Heart right ventricle (tissue), 16 donors: Measurements from ENCODE around the gene EI24. TPM values are rescaled to one million over a fixed set of nuclear protein-coding genes. Genes with fewer than 3 reads are reported as not detected.
A peak's percentile ranks its signal among the peaks of the same experiment; 100 is the strongest.

Experiments used
- ATAC-seq, 8 donors: fragments of 200-7000 bp; cut with Tn5 transposase; one replicate each; pipeline ENCODE4 v1.9.1; 2020; ENCODE audit warnings: mild to moderate bottlenecking in 8 of 8, moderate library complexity in 8 of 8, moderate number of reproducible peaks in 1 of 8
- DNase-seq, 2 donors: peaks; one replicate each; pipeline ENCODE4 v3.0.0-alpha.2; 2020
- H3K27ac ChIP-seq, 10 donors: fragments of 200-600 bp; sonication (generic) in 2 of 10; one replicate each; pipeline versions ENCODE4 v1.5.0 to v1.8.0; 2020 to 2022; ENCODE audit warnings: mild to moderate bottlenecking in 3 of 10
- H3K27me3 ChIP-seq, 7 donors: fragments of 200-600 bp; one replicate each; pipeline ENCODE4 v1.8.0; 2021 to 2022; ENCODE audit warnings: mild to moderate bottlenecking in 2 of 7
- H3K36me3 ChIP-seq, 9 donors: fragments of 200-600 bp; sonication (generic) in 1 of 9; one replicate each; pipeline versions ENCODE4 v1.5.0 to v1.8.0; 2020 to 2022; ENCODE audit warnings: mild to moderate bottlenecking in 2 of 9
- H3K4me1 ChIP-seq, 9 donors: fragments of 200-600 bp; sonication (generic) in 1 of 9; one replicate each; pipeline versions ENCODE4 v1.5.0 to v1.8.0; 2020 to 2022; ENCODE audit warnings: mild to moderate bottlenecking in 4 of 9
- H3K4me3 ChIP-seq, 10 donors: fragments of 200-600 bp; sonication (generic) in 2 of 10; one replicate each; pipeline versions ENCODE4 v1.5.0 to v1.8.0; 2020 to 2022; ENCODE audit warnings: mild to moderate bottlenecking in 7 of 10, moderate library complexity in 2 of 10
- H3K9me3 ChIP-seq, 11 donors: fragments of 200-600 bp in 10 of 11; sonication (generic) in 2 of 11; one replicate each; pipeline versions ENCODE4 v1.5.0 to v1.8.0; 2013 to 2022; ENCODE audit warnings: mild to moderate bottlenecking in 2 of 11, control low read depth in 1 of 11, moderate library complexity in 1 of 11
- CTCF ChIP-seq, 9 donors: fragments of 200-600 bp; sonication (generic) in 2 of 9; IDR thresholded peaks; one replicate each; pipeline versions ENCODE4 v1.5.0 to v1.8.0; 2021 to 2022; ENCODE audit warnings: antibody characterized with exemption in 9 of 9, mild to moderate bottlenecking in 5 of 9, moderate library complexity in 1 of 9
- whole genome bisulfite sequencing, 2 donors: extraction: QIAGEN DNeasy Blood & Tissue Kit; methylation state at CpG; one replicate each; pipeline ENCODE4 v1.1.7; 2013; ENCODE audit warnings: inconsistent platforms in 1 of 2; 5-methylcytosine and 5-hydroxymethylcytosine counted together
- intact Hi-C, 10 donors: fragments of 100-400 bp; cut with DNase I; formaldehyde crosslinking; loops; one replicate each; pipeline versions ENCODE4 v1.11.1 to v1.14.2; 2022
- polyA plus RNA-seq, 2 donors: library from polyadenylated mRNA; stranded (reverse); fragments of 200-250 nt; gene quantifications; one replicate each; pipeline ENCODE4 v1.2.3, GENCODE V29; 2013
- total RNA-seq, 10 donors: library from RNA; stranded (reverse); fragmentation: NEBNext Ultra II Directional in 3 of 10; extraction: Animal tissue kit (Norgen Biotek cat#: 25700) in 3 of 10; gene quantifications; one replicate each; pipeline versions ENCODE4 v1.2.1 to v1.2.4, GENCODE V29; 2021 to 2023
- donor health status: Arrhythmogenic right ventricular cardiomyopathy.
- donor health status: ischemic (EF 13 %, LVEDD 7.1; RV severe dilation, severe dysfunction).
- donor health status: healthy with polysubstance abuse.
- donor health status: DM: no; HTN: yes; CAD: no.
- donor health status: DM: no; HTN: no; CAD: no.
- donor health status: ischemic (EF 25% LVEDD 6.9; RV normal size, moderate dysfunction).
- donor health status: ischemic (EF 25% LVEDD 5.7; RV mildly dilated, moderate dysfunction).
- donor health status: healthy.
- donor health status: DM: yes; HTN: yes; CAD: no.
- donor health status: Ischemic cardiomyopathy.
- donor health status: ischemic (EF 35%, LVEDD 5.7; RV mildly dilated, moderate dysfunction).
- donor health status: nonischemic (EF 11% LVEDD 7.7; RV severe dilation, severe dysfunction).
- donor health status: DM: yes; HTN: yes; CAD: no.
- donor health status: PGD.
- donor health status: ischemic (EF 29% LVEDD 5.4; RV normal size, mild dysfunction).
- donor health status: nonischemic (EF 23%, LVEDD 6.1; RV moderate dilation, normal function).

Gene EI24
- total and polyA plus RNA-seq, 12 donors: 16.5 to 73.7 (median 51.5) TPM

GRCh38 chr11:125592305-125593113 is 23.2 kb downstream of the EI24 start, which contains the start of gene STT3A:
Gene STT3A (plus strand): TSS chr11:125592852. CDS start chr11:125595916, 3,064 bp downstream.
- no peak for TF ChIP-seq CTCF (IDR thresholded peaks at IDR 0.05)
- H3K27me3 ChIP-seq: no peaks in the 10 kb centered on the region
- peak; percentile 99 to 100 for DNase-seq
- H3K27ac ChIP-seq: peak within 1 kb of the TSS; percentile 83 to 97 (median 94)
- no peaks in the 10 kb centered on the region for H3K9me3 ChIP-seq
- peak within 1 kb of the TSS; percentile 65 to 82 (median 72) for H3K4me3 ChIP-seq
- 0 to 1% methylated on average over 55 of the region's 55 CpGs for WGBS, 2 donors
- peak; percentile 98 to 100 (median 99) for ATAC-seq
- intact Hi-C loops: loop anchor here in 2 of 10 donors (1.0 to 10.0 kb wide), 4 partner anchors 22 to 638 kb away; partner anchors contain the start of genes CCDC15 (in 1 of the 2), CHEK1 (in 1 of the 2) and EI24 (in 1 of the 2)
- H3K4me1 ChIP-seq: peaks cover 4 to 38% (median 31%) of the 10 kb centered on the region in 9 donors
- peaks cover 0 to 19% (median 9%) of the 10 kb centered on the region in 9 donors for H3K36me3 ChIP-seq

DNA sequence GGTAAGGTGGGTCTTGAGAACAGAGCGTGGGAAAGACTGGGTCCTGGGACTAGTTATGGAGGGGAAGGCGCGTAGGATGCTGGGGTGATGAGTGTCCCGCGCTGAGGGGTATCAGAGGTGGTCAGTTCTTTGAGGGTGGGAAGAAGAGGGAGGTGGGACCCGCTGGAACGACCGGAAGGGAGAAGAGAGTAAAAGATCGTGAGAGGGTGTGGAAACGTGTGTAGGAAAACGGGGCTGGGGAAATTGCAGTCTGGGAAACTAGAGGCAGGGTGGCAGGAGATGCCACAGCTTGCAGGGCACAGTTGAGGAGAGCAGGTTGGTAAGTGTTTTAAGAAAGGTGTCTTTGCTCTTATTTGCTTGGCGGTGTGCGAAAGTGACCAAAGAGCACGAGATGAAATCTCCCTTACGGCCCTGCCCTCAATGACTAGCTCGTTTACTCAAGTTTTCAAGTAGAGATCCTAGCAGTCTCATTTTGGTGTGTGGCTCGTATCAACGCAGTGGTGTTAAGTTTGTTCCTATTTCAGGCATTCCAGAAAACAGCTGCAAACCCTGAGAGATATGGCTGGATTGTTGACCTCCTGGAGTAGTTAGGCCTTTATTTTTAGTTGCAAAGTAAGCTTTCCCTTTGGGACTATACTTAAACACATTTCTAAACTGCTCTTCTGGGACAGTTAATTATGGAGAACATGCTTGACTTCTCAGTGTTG is 24.0 kb downstream of the EI24 start:
- peaks cover 0 to 27% (median 14%) of the 10 kb centered on the region in 9 donors for H3K36me3 ChIP-seq
- ATAC-seq: peak in 3 of 8 donors; percentile 1 to 14 (median 11)
- H3K9me3 ChIP-seq: no peaks in the 10 kb centered on the region
- intact Hi-C loops: loop anchor here in 2 of 10 donors (2.0 to 10.0 kb wide), 3 partner anchors 22 to 638 kb away; partner anchors contain the start of genes CCDC15 (in 1 of the 2) and CHEK1 (in 1 of the 2)
- WGBS, 2 donors: 0 to 2% methylated on average over 18 of the region's 18 CpGs
- peak overlapping the region; percentile 56 to 82 (median 72) for H3K4me3 ChIP-seq
- peaks cover 4 to 38% (median 31%) of the 10 kb centered on the region in 9 donors for H3K4me1 ChIP-seq
- DNase-seq: no peak
- no peak for TF ChIP-seq CTCF (IDR thresholded peaks at IDR 0.05)
- no peaks in the 10 kb centered on the region for H3K27me3 ChIP-seq
- peak overlapping the region in 9 of 10 donors; percentile 47 to 97 (median 84) for H3K27ac ChIP-seq

DNA sequence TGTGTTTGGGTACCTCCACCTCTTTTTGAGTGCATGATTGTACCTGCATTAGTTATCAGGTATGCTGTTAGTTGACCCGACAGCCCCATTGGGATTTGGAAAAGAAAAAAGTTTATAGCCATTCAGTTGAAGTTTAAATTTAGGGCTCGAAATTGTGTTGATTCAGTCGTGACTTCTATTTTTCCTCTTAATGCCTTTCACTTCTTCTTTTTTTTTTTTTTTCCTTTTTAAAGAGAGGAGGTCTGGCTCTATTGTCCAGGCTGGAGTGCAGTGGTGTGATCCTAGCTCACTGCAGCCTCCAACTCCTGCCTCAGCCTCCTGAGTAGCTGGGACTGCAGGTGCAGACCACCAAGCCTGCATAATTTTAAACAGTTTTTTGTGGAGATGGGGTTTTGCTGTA is 25.7 kb downstream of the EI24 start:
- DNase-seq (no peak), ATAC-seq (no peak)
- H3K9me3 ChIP-seq: no peaks in the 10 kb centered on the region
- H3K27me3 ChIP-seq: no peaks in the 10 kb centered on the region
- intact Hi-C loops: loop anchor here in 1 of 10 donors (5.0 to 10.0 kb wide), 2 partner anchors 32 to 640 kb away; partner anchors contain the start of genes CCDC15 and CHEK1
- peak overlapping the region in 1 of 10 donors; percentile 15 for H3K27ac ChIP-seq
- peaks cover 0 to 44% (median 24%) of the 10 kb centered on the region in 9 donors for H3K36me3 ChIP-seq
- peaks cover 4 to 38% (median 31%) of the 10 kb centered on the region in 9 donors for H3K4me1 ChIP-seq
- no peak for TF ChIP-seq CTCF (IDR thresholded peaks at IDR 0.05)
- WGBS, 2 donors: 62 to 83% methylated on average over 3 of the region's 3 CpGs
- no peak overlapping the region for H3K4me3 ChIP-seq

DNA sequence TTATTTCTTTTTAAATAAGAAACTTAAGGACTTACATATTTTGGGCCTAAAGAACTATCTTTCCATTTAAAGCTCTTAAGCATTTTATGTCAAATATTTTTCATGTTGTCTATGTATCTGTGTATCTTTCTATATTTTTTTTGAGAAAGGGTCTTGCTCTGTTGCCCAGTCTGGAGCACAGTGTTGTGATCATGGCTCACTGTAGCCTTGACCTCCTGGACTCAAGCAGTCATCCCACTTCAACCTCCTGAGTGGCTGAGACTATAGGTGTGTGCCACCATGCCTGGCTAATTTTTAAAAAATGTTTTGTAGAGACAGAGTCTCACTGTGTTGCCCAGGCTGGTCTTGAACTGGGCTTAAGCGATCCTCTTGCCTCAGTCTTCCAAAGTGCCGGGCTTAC is 31.4 kb downstream of the EI24 start:
- Histone ChIP-seq H3K27ac (no peak overlapping the region), H3K9me3 (no peaks in the 10 kb centered on the region), H3K4me3 (no peak overlapping the region), H3K36me3 (peaks cover 0 to 100% (median 74%) of the 10 kb centered on the region in 9 donors), H3K27me3 (no peaks in the 10 kb centered on the region), H3K4me1 (peaks cover 0 to 5% (median under 1%) of the 10 kb centered on the region in 9 donors)
- no peak for TF ChIP-seq CTCF (IDR thresholded peaks at IDR 0.05)
- ATAC-seq (no peak), DNase-seq (no peak)
- WGBS, 2 donors: 96 to 99% methylated on average over 2 of the region's 2 CpGs
- intact Hi-C loops: no loop called here
